ENCODE data around the gene HOXD10. TPM values are rescaled to one million over a fixed set of nuclear protein-coding genes. Genes with fewer than 3 reads are reported as not detected.
A peak's percentile ranks its signal among the peaks of the same experiment; 100 is the strongest.

The HOXD10 gene
- total RNA-seq, 4 donors from 2014 or later, result 0.56 to 1.1 (median 0.56) TPM; not detected in 1

DNA sequence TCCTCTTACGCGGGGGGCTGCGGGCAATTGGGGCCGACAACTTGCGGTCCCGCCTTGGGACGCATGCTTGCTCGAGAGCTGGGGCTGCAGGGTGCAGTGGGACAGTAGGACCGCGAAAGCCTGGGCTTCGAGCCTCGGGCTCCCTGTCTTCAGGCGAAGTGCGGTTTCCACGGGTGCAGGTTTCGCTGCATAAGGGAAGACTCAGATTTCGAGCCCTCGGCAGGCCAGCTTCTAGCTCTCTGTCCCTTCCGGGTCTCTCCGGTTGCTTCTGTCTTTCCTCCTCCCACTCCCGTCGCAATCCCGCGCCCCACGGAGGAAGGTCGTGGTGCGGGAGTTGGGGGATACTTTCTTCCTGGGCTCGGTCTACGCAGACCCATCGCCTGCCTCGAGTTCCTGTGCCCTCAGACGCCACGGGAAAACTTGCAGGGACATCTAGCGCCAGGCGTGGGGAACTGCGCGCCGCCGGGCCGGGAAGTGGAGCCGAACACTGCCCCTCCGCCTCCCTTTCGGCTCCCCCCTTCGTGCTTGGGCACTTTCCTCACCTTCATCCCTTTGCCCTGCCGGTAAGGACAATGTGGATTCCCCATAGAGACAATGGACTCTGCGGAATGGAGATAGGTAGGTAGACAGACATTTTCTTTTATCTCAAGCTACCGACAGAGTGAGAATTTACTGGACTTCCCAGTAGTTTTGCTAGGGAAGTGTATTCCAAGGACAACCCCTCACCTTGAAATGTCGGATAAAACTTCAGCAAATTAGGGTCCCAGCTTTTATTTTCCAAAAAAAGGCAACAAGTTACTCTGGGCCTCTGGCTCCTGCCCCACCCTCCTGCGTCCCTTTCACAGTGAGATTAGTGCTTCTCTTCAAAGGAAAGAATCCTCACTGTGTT, 28.3 kb upstream of the HOXD10 start:
- ATAC-seq (ENCODE audit: low FRiP score) (peak; percentile 55), DNase-seq (ENCODE audit: low spot score) (no peak)
- TF ChIP-seq, protein P1, sequence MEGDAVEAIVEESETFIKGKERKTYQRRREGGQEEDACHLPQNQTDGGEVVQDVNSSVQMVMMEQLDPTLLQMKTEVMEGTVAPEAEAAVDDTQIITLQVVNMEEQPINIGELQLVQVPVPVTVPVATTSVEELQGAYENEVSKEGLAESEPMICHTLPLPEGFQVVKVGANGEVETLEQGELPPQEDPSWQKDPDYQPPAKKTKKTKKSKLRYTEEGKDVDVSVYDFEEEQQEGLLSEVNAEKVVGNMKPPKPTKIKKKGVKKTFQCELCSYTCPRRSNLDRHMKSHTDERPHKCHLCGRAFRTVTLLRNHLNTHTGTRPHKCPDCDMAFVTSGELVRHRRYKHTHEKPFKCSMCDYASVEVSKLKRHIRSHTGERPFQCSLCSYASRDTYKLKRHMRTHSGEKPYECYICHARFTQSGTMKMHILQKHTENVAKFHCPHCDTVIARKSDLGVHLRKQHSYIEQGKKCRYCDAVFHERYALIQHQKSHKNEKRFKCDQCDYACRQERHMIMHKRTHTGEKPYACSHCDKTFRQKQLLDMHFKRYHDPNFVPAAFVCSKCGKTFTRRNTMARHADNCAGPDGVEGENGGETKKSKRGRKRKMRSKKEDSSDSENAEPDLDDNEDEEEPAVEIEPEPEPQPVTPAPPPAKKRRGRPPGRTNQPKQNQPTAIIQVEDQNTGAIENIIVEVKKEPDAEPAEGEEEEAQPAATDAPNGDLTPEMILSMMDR (IDR thresholded peaks at IDR 0.05), result no peak

DNA sequence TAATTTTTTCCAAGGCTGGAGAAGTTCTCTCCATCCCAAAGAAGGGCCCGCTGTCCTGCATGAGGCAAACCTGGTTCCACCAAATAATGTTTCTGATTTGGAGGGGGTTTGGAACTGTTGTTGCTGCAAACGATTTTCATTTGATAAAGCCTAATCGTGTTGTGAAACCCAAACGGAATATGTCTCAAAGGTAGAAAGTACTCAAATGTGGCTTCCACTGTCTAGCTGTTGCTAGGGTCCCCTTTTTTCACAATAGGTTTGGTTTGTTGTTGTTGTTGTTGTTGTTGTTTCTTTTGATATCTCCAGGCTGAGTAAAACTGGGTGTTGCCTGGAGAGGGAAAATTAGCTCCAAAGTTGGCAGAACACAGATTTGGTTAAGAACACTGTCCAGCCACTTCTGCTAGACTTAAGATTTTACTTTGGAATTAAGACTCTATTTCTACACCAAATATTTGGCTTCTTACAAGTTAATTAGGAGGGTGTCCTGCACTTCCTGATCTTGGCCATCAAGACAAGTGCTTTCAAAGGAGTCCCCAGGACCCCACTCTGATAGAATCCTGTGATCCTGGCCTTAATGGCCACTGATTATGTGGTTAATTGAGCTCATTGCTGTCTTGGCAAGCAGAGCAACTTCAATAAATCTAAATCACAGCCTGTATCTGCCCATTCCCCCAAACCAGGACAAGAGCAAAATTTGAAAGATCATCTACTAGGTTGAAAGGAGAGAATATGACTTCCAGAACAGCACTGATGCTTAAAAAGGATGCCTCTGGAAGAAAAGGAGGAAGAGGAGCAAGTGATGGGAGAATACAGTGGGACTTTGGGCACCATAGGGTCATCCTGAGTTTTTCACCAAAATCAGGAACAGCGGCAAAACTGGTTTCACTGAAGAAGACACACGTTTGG, 27.4 kb upstream of the HOXD10 start:
- TF ChIP-seq, protein P1 (IDR thresholded peaks at IDR 0.05), result no peak
- ATAC-seq (ENCODE audit: low FRiP score) (no peak), DNase-seq (ENCODE audit: low spot score) (no peak)

DNA sequence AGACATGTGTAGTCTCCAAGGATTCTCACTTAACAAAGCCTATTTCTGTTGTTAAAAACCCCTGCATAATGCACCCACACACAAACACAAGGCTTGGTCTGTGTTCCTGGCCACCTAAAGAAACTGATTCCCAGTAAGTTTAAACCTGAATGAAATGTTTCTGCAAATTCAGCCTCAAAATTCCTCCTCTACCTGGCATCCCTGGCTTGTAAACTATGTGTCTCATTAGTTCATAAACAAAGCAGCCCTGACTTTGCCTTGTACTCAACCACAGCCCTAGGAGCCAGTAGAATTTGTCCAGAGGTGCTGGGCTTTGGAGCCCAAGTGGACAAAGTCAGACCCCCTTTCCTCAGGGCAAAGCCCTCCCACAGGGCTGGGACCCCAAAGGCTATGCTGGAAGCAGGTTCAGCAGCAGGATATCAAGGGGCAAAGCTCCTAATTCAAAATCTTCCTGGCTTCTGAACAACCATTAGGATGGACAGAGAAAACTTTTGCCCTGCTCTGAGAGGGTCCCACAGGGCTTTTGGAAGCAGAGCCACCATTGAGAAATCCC, 26.7 kb upstream of the HOXD10 start:
- DNase-seq (ENCODE audit: low spot score), result no peak
- TF ChIP-seq, protein P1 (IDR thresholded peaks at IDR 0.05), result no peak
- no peak for ATAC-seq (ENCODE audit: low FRiP score)

DNA sequence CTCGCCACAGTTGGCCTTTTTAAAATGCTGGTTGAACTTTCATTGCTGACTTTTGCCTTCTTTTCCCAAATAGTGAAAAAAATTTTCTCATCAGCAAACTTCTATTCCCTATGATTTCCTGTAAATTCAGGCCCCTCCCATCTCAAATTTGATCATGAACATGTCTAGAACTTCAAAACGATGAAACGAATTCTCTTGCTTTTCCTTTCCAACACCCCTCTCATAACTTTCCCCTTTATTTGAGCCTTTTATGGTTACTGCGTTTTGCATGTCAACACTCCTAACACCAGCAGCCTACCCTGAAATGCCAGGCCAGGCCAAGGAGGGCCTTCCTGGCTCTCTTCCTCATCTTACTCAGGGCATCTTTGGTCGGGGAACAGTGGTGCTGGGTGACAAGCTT, 25.7 kb upstream of the HOXD10 start:
- DNase-seq (ENCODE audit: low spot score), result no peak
- ATAC-seq (ENCODE audit: low FRiP score), result no peak
- TF ChIP-seq, protein P1 (IDR thresholded peaks at IDR 0.05), result no peak

GRCh38 chr2:176091329-176092258, 25.0 kb upstream of the HOXD10 start:
- ATAC-seq (ENCODE audit: low FRiP score) (no peak), DNase-seq (ENCODE audit: low spot score) (no peak)
- TF ChIP-seq, protein P1 (IDR thresholded peaks at IDR 0.05), result no peak
